GM23338 (cell line): ENCODE results near the gene NOP58. TPM values are rescaled to one million over a fixed set of nuclear protein-coding genes. Genes with fewer than 3 reads are reported as not detected.

Source experiments
- ATAC-seq: fragments of 200-7000 bp; cut with Tn5 transposase; 3 replicates; pipeline ENCODE4 v1.9.1; 2020
- DNase-seq: peaks from one replicate; pipeline ENCODE4 v3.0.0-alpha.2; 2015; ENCODE audit warnings: low spot score
- H2AFZ ChIP-seq: fragments of 200-600 bp; sonication (generic); 2 replicates; pipeline ENCODE4 v1.8.0; 2016; ENCODE audit warnings: antibody characterized with exemption, mild to moderate bottlenecking, moderate library complexity
- H3F3A ChIP-seq: fragments of 200-600 bp; sonication (generic); replicated peaks from 2 replicates; pipeline ENCODE4 v1.8.0; 2017; ENCODE audit warnings: antibody characterized with exemption, mixed run types, low read depth
- H3K27ac ChIP-seq: fragments of 200-600 bp; sonication (generic); 2 replicates; pipeline ENCODE4 v1.6.1; 2016; ENCODE audit warnings: low read depth
- H3K27me3 ChIP-seq: fragments of 200-600 bp; sonication (generic); 2 replicates; pipeline ENCODE4 v1.8.0; 2016; ENCODE audit warnings: mild to moderate bottlenecking, mixed run types, moderate library complexity; ENCODE audit not compliant: insufficient read depth
- H3K36me3 ChIP-seq: fragments of 200-600 bp; sonication (generic); 2 replicates; pipeline ENCODE4 v1.8.0; 2016; ENCODE audit warnings: mild to moderate bottlenecking; ENCODE audit not compliant: insufficient read depth
- H3K4me1 ChIP-seq: fragments of 200-600 bp; sonication (generic); 2 replicates; pipeline ENCODE4 v1.8.0; 2016; ENCODE audit warnings: mild to moderate bottlenecking, moderate library complexity; ENCODE audit not compliant: insufficient read depth
- H3K4me2 ChIP-seq: fragments of 200-600 bp; sonication (generic); 2 replicates; pipeline ENCODE4 v1.7.1; 2017; ENCODE audit warnings: mixed run types
- H3K4me3 ChIP-seq: fragments of 200-600 bp; sonication (generic); 2 replicates; pipeline ENCODE4 v1.6.1; 2016; ENCODE audit warnings: mixed run types
- H3K79me2 ChIP-seq: fragments of 200-600 bp; sonication (generic); replicated peaks from 2 replicates; pipeline ENCODE4 v1.8.0; 2017; ENCODE audit warnings: mild to moderate bottlenecking; ENCODE audit not compliant: insufficient read depth
- H3K9me2 ChIP-seq: fragments of 200-600 bp; sonication (generic); 2 replicates; pipeline ENCODE4 v1.8.0; 2017; ENCODE audit not compliant: insufficient read depth
- H4K20me1 ChIP-seq: fragments of 200-600 bp; sonication (generic); replicated peaks from 2 replicates; pipeline ENCODE4 v1.8.0; 2017; ENCODE audit warnings: mild to moderate bottlenecking; ENCODE audit not compliant: insufficient read depth
- H3K27ac Mint-ChIP-seq: 2 replicates; pipeline ENCODE4 v1.8.0; 2020; ENCODE audit warnings: inconsistent platforms, mild to moderate bottlenecking, moderate library complexity, mixed read lengths
- H3K27me3 Mint-ChIP-seq: 3 replicates; pipeline ENCODE4 v1.8.0; 2022; ENCODE audit warnings: low read depth, mild to moderate bottlenecking, moderate library complexity, mixed read lengths, inconsistent platforms; ENCODE audit not compliant: insufficient read depth, poor library complexity
- H3K36me3 Mint-ChIP-seq: 3 replicates; pipeline ENCODE4 v1.8.0; 2021; ENCODE audit warnings: low read depth, mild to moderate bottlenecking, inconsistent platforms, moderate library complexity, mixed read lengths
- H3K4me1 Mint-ChIP-seq: 3 replicates; pipeline ENCODE4 v1.8.0; 2020; ENCODE audit warnings: mild to moderate bottlenecking, inconsistent platforms, mixed read lengths
- H3K4me3 Mint-ChIP-seq: 3 replicates; pipeline ENCODE4 v1.8.0; 2021; ENCODE audit warnings: moderate library complexity, mild to moderate bottlenecking, inconsistent platforms, mixed read lengths
- H3K9me3 Mint-ChIP-seq: 3 replicates; pipeline ENCODE4 v1.8.0; 2020; ENCODE audit warnings: moderate library complexity, mild to moderate bottlenecking, inconsistent platforms, mixed read lengths
- CREB1 ChIP-seq: fragments of 250-450 bp; sonication (Bioruptor Pico); IDR thresholded peaks from 2 replicates; pipeline ENCODE4 v1.5.0; 2020; ENCODE audit warnings: low read depth, mild to moderate bottlenecking, moderate library complexity
- EZH2 ChIP-seq: fragments of 200-600 bp; sonication (generic); IDR thresholded peaks from one replicate; pipeline ENCODE4 v1.8.0; 2017; ENCODE audit warnings: antibody characterized with exemption, mild to moderate bottlenecking, low read depth; ENCODE audit not compliant: unreplicated experiment
- EZH2phosphoT487 ChIP-seq: fragments of 200-600 bp; sonication (generic); IDR thresholded peaks from one replicate; pipeline ENCODE4 v1.8.1; 2018; ENCODE audit warnings: antibody characterized with exemption; ENCODE audit not compliant: unreplicated experiment
- JUNB ChIP-seq: IDR thresholded peaks from one replicate; pipeline ENCODE4 v1.6.1; 2016; ENCODE audit warnings: antibody characterized with exemption; ENCODE audit not compliant: unreplicated experiment
- NANOG ChIP-seq: IDR thresholded peaks from 2 replicates; pipeline ENCODE4 v1.6.1; 2016; ENCODE audit warnings: antibody characterized with exemption, borderline replicate concordance
- POLR2AphosphoS5 ChIP-seq: IDR thresholded peaks from 2 replicates; pipeline ENCODE4 v1.6.1; 2016; ENCODE audit warnings: antibody characterized with exemption, low read depth
- REST ChIP-seq: IDR thresholded peaks from one replicate; pipeline ENCODE4 v1.6.1; 2018; ENCODE audit warnings: antibody characterized with exemption; ENCODE audit not compliant: unreplicated experiment
- STAT1 ChIP-seq: IDR thresholded peaks from one replicate; pipeline ENCODE4 v1.6.1; 2016; ENCODE audit warnings: antibody characterized with exemption; ENCODE audit not compliant: unreplicated experiment
- ZNF114 ChIP-seq: fragments of 250-450 bp; sonication (Bioruptor Pico); IDR thresholded peaks from 2 replicates; pipeline ENCODE4 v1.5.0; 2020; ENCODE audit warnings: mild to moderate bottlenecking, moderate library complexity
- ZNF462 ChIP-seq: fragments of 250-450 bp; sonication (Bioruptor Pico); IDR thresholded peaks from 2 replicates; pipeline ENCODE4 v1.5.0; 2020; ENCODE audit warnings: mild to moderate bottlenecking, moderate library complexity
- polyA plus RNA-seq: library from polyadenylated mRNA; unstranded; fragments of >200 nt; fragmentation: Nextera tagmentation; extraction: Ambion mirVana; gene quantifications from 2 replicates; pipeline ENCODE4 v1.2.1, GENCODE V29; 2016
- total RNA-seq: library from RNA; depleted of rRNA; stranded (reverse); fragments of >200 nt; shearing (Covaris generic); gene quantifications from 2 replicates; pipeline ENCODE4 v1.2.3, GENCODE V29; 2014

The NOP58 gene
- total and polyA plus RNA-seq, 2 experiments from 2014 or later: 174 to 236 TPM

- no peak for TF ChIP-seq REST
- TF ChIP-seq STAT1: no peak
Observed at GRCh38 chr2:202344178-202344577, 78.6 kb downstream of the NOP58 start (continued).

GRCh38 chr2:202346180-202346579 is 80.6 kb downstream of the NOP58 start:
- no peak overlapping the region for H2AFZ ChIP-seq
- no peak overlapping the region for H3K4me3 ChIP-seq
- H3F3A ChIP-seq: 0 out of 2 replicates have a peak, but pooled peaks cover 5% of the 10 kb centered on the region
- H3K4me3 Mint-ChIP-seq: no peak overlapping the region
- peaks cover 9% of the 10 kb centered on the region; the same call in 2 of the 3 replicates for H3K4me1 Mint-ChIP-seq
- ATAC-seq (no peak), DNase-seq (no peak)
- TF ChIP-seq ZNF114 (CRISPR knock-in tag): no peak
- TF ChIP-seq POLR2AphosphoS5: no peak
- TF ChIP-seq CREB1 (CRISPR knock-in tag): no peak
- no peak for TF ChIP-seq EZH2
- no peak for TF ChIP-seq JUNB
- no peak for TF ChIP-seq STAT1
- TF ChIP-seq EZH2phosphoT487: no peak
- no peak for TF ChIP-seq ZNF462 (CRISPR knock-in tag)
- TF ChIP-seq NANOG: no peak
- no peak for TF ChIP-seq REST
- H4K20me1 ChIP-seq: no peaks in the 10 kb centered on the region
- H3K27me3 Mint-ChIP-seq: peaks cover 2% of the 10 kb centered on the region
- H3K27ac ChIP-seq: no peak overlapping the region
- no peaks in the 10 kb centered on the region for H3K36me3 ChIP-seq
- no peak overlapping the region for H3K27ac Mint-ChIP-seq
- no peak overlapping the region for H3K4me2 ChIP-seq
- H3K9me2 ChIP-seq: 0 out of 2 replicates have a peak, but pooled peaks cover 3% of the 10 kb centered on the region
- H3K36me3 Mint-ChIP-seq: no peaks in the 10 kb centered on the region
- H3K27me3 ChIP-seq: no peaks in the 10 kb centered on the region
- no peaks in the 10 kb centered on the region for H3K79me2 ChIP-seq
- H3K4me1 ChIP-seq: peaks cover 5% of the 10 kb centered on the region; the same call in 1 of the 2 replicates
- H3K9me3 Mint-ChIP-seq: no peaks in the 10 kb centered on the region
